Ishikawa (cell line): Measurements from ENCODE around the gene ZNF341.

Experiments used
- CEBPB ChIP-seq: IDR thresholded peaks from 2 replicates; pipeline ENCODE4 v1.6.1; 2012
- CREB1 ChIP-seq: IDR thresholded peaks from 2 replicates; pipeline ENCODE4 v1.6.1; 2012; ENCODE audit warnings: low read depth
- EGR1 ChIP-seq: IDR thresholded peaks from 2 replicates; pipeline ENCODE4 v1.6.1; 2012
- EP300 ChIP-seq: IDR thresholded peaks from 2 replicates; pipeline ENCODE4 v1.6.1; 2012; ENCODE audit warnings: borderline replicate concordance
- FOXM1 ChIP-seq: IDR thresholded peaks from 2 replicates; pipeline ENCODE4 v1.6.1; 2012; ENCODE audit warnings: low read depth, borderline replicate concordance
- NFIC ChIP-seq: IDR thresholded peaks from 2 replicates; pipeline ENCODE4 v1.6.1; 2012
- RAD21 ChIP-seq: IDR thresholded peaks from 2 replicates; pipeline ENCODE4 v1.6.1; 2012; ENCODE audit warnings: low read depth
- REST ChIP-seq: IDR thresholded peaks from 2 replicates; pipeline ENCODE4 v1.6.1; 2012; ENCODE audit warnings: low read depth, mild to moderate bottlenecking
- TAF1 ChIP-seq: IDR thresholded peaks from 2 replicates; pipeline ENCODE4 v1.6.1; 2012; ENCODE audit warnings: low read depth, mild to moderate bottlenecking
- TCF12 ChIP-seq: IDR thresholded peaks from 2 replicates; pipeline ENCODE4 v1.6.1; 2012; ENCODE audit warnings: low read depth
- TEAD4 ChIP-seq: IDR thresholded peaks from 2 replicates; pipeline ENCODE4 v1.6.1; 2012
- YY1 ChIP-seq: IDR thresholded peaks from 2 replicates; pipeline ENCODE4 v1.6.1; 2012; ENCODE audit warnings: low read depth
- ZBTB7A ChIP-seq: IDR thresholded peaks from 2 replicates; pipeline ENCODE4 v1.6.1; 2012; ENCODE audit warnings: low read depth
- TF ChIP-seq, protein P1 (sequence below): IDR thresholded peaks from 2 replicates; pipeline ENCODE4 v1.6.1; 2012
- TF ChIP-seq, protein P2 (sequence below): IDR thresholded peaks from 2 replicates; pipeline ENCODE4 v1.6.1; 2012

Gene ZNF341

DNA sequence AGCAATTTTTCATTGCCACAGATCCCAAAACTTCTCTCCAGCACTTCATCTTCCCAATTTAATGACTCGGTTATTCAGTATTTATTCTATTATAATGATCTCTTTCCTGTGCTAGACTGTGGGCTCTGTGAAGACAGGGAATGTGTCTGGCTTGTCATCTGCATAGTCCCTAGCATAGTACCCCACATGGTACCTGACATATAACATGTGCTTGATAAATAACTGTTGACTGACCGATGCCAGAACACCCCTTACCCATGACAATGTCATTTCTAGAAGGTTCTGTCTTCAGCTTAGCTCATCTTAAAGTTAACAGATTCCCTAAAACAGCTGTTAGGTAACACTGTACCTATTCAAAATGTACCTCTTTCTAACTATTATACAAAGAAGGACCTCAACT lies 15.3 kb upstream of the ZNF341 start:
- TF ChIP-seq EP300 (no peak), NFIC (no peak)

DNA sequence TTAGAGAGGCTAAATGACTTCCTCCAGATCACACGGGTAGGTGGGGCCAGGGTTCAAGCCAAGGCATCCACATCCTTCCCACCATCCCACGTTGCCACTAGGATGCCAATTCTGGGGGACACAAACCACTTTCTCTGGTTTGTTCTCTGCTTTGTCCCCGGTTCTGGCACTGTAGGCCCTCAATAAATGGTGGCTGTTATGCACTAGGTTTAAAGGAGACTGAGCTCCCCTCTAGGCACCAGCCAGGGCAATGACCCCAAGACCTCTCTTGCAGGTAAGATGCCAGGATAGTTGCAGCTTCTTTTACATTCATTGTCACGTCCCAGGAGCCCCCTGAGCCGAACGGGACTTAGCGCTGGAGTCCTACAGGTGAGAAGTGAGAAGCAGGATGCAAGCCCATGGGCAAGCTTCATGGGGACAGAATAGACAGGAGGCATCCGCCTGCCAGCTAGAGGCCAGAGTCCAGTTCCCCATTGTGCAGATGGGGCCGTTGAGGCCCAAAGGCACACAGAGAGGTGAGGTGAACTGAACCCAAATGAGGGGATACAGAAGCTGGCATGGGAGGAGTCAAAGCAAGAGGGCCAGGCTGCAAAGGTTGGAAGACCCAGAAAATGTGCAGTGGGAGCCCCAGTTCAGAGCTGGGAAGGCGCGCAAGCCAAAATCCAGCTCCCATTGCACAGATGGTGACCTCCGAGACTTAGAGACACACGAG lies 12.4 kb upstream of the ZNF341 start:
- TF ChIP-seq TAF1, result no peak

- TF ChIP-seq EP300 (no peak), RAD21 (no peak), TAF1 (peak; percentile 55; the same call in 1 of the 2 replicates), CREB1 (peak; percentile 38; the same call in 1 of the 2 replicates), CEBPB (no peak), YY1 (peak; percentile 56), ZBTB7A (no peak; the same call in 1 of the 2 replicates), FOXM1 (no peak), TEAD4 (no peak), NFIC (no peak), REST (no peak), TCF12 (no peak), EGR1 (no peak)
- TF ChIP-seq, protein P1, sequence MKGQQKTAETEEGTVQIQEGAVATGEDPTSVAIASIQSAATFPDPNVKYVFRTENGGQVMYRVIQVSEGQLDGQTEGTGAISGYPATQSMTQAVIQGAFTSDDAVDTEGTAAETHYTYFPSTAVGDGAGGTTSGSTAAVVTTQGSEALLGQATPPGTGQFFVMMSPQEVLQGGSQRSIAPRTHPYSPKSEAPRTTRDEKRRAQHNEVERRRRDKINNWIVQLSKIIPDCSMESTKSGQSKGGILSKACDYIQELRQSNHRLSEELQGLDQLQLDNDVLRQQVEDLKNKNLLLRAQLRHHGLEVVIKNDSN, result peak; percentile 69
- TF ChIP-seq, protein P2, sequence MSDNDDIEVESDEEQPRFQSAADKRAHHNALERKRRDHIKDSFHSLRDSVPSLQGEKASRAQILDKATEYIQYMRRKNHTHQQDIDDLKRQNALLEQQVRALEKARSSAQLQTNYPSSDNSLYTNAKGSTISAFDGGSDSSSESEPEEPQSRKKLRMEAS, result peak; percentile 63
Observed at GRCh38 chr20:33719989-33720709, 11.6 kb upstream of the ZNF341 start, which contains the start of gene PXMP4. PXMP4 (minus strand) TSS chr20:33720310; CDS start chr20:33720207, 103 bp downstream.

- TF ChIP-seq TEAD4 (no peak), FOXM1 (no peak), RAD21 (no peak), EGR1 (no peak), CEBPB (no peak), EP300 (no peak), TAF1 (no peak), YY1 (no peak), NFIC (no peak), TCF12 (no peak)
- TF ChIP-seq, protein P2, result no peak
Observed at GRCh38 chr20:33721391-33722140, 10.2 kb upstream of the ZNF341 start.

GRCh38 chr20:33724439-33725094 lies 7.2 kb upstream of the ZNF341 start:
- TF ChIP-seq CREB1 (no peak), NFIC (peak; percentile 55), RAD21 (no peak), TEAD4 (peak; percentile 37; the same call in 1 of the 2 replicates), TAF1 (no peak), FOXM1 (0 out of 2 replicates have a peak, but pooled peaks have one; percentile 40), ZBTB7A (no peak), YY1 (no peak), CEBPB (peak; percentile 86), EGR1 (no peak), EP300 (no peak; the same call in 1 of the 2 replicates), REST (no peak), TCF12 (peak; percentile 58; the same call in 1 of the 2 replicates)
- TF ChIP-seq, protein P2, result no peak
- TF ChIP-seq, protein P1, result no peak
